ENCODE data around the gene TYROBP.

- TF ChIP-seq ZFP36 (IDR thresholded peaks at IDR 0.05; ENCODE audit: borderline replicate concordance, partially characterized antibody) (no peak), POLR2AphosphoS2 (conservative IDR thresholded peaks at IDR 0.05; ENCODE audit: low read length) (no peak), KDM5A (IDR thresholded peaks at IDR 0.05) (no peak), POLR2A (IDR thresholded peaks at IDR 0.05; ENCODE audit: low read length) (no peak), CTCF (IDR thresholded peaks at IDR 0.05) (no peak), SREBF2 (IDR thresholded peaks at IDR 0.05) (no peak), SMC3 (IDR thresholded peaks at IDR 0.05) (no peak), MAFK (IDR thresholded peaks at IDR 0.05; ENCODE audit: partially characterized antibody) (no peak), REST (IDR thresholded peaks at IDR 0.05) (no peak), RCOR1 (IDR thresholded peaks at IDR 0.05; ENCODE audit: low read depth, low read length) (no peak), ESRRA (IDR thresholded peaks at IDR 0.05; ENCODE audit: borderline replicate concordance, low read length) (no peak)
These were observed 10.2 kb downstream of the TYROBP start for GRCh38 chr19:35897706-35898451.
